Heart left ventricle (tissue), 13 donors: Measurements from ENCODE around the gene PTPRN2.

Experiments
- CTCF ChIP-seq, 12 donors: fragments of 200-600 bp; sonication (generic) in 4 of 12; IDR thresholded peaks; one replicate each; pipeline versions ENCODE4 v1.5.0 to v1.8.0; 2018 to 2022; ENCODE audit warnings: antibody characterized with exemption in 12 of 12, mild to moderate bottlenecking in 5 of 12
- POLR2A ChIP-seq, 2 donors: fragments of 450-650 bp; IDR thresholded peaks; one replicate each; pipeline ENCODE4 v1.6.1; 2017; ENCODE audit warnings: antibody characterized with exemption in 2 of 2, mild to moderate bottlenecking in 2 of 2, moderate library complexity in 2 of 2
- donor health status: ischemic (EF 13 %, LVEDD 7.1; RV severe dilation, severe dysfunction).
- donor health status: DM: no; HTN: yes; CAD: no.
- donor health status: DM: no; HTN: no; CAD: no.
- donor health status: ischemic (EF 25% LVEDD 6.9; RV normal size, moderate dysfunction).
- donor health status: ischemic (EF 25% LVEDD 5.7; RV mildly dilated, moderate dysfunction).
- donor health status: ischemic (EF 35%, LVEDD 5.7; RV mildly dilated, moderate dysfunction).
- donor health status: nonischemic (EF 11% LVEDD 7.7; RV severe dilation, severe dysfunction).
- donor health status: DM: yes; HTN: yes; CAD: no.
- donor health status: PGD.
- donor health status: ischemic (EF 29% LVEDD 5.4; RV normal size, mild dysfunction).
- donor health status: nonischemic (EF 23%, LVEDD 6.1; RV moderate dilation, normal function).

DNA sequence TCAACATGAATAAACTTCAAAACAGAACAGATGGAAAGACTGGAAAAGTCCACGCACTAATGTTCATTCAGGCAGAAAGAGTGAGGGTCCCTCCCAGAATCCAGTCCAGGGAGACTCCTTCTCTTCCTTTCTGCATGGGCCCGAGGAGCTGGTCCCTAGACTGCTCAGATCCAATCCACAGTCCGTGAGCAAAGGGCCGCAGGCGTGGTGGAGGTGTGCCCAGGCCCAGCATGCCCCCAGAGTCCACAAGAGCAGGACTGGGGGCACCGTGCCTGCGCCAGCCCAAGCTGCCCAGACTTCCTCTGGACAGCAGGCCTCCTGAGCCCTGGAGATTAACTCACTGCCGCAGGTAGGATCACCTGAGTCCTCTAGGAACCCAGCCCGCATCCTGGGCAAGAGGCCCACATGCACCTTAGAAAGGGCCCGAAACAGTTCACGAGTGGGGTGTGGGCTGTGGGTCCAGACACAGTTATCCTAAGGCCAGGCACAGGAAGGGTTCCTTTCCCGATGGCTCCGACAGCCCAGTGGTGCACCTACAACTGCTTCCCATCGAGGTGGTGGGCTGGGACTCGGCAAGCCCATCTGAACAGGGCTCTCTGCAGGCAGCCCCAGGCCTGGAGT is 719.8 kb downstream of the PTPRN2 start:
- TF ChIP-seq CTCF (IDR thresholded peaks at IDR 0.05) (no peak), POLR2A (IDR thresholded peaks at IDR 0.05) (no peak)
